ENCODE data around the gene SHPK.
A peak's percentile ranks its signal among the peaks of the same experiment; 100 is the strongest.
"Not testable (repeated sequence)": the region's sequence is repeated elsewhere in the genome, so short reads cannot be mapped to it uniquely, and the experiment has no call there.

Gene SHPK

GRCh38 chr17:3590768-3591167 is 45.3 kb downstream of the SHPK start:
- Mint-ChIP-seq H3K27ac (no peak overlapping the region), H3K36me3 (peaks cover 46% of the 10 kb centered on the region)

DNA sequence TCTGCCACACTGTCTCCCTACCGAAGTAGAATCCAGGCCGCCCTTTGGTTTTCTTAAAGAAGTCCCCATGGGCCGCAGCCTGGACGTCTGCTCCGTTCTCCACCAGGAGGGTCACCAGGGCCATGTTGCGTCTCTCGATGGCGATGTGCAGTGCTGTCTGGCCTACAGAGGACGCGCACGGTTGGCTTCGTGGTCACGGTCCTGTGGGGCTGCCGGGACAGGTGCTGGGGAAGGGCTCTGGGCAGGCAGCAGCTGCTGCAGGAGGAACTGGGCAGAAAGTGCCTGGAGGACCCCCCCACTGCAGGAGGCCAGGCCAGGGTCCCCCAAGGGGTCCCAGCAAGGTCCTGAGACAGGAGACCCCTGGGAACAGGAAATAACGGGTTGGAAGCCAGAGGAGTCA is 45.8 kb downstream of the SHPK start:
- Mint-ChIP-seq H3K27me3 (no peaks in the 10 kb centered on the region), H3K36me3 (peaks cover 51% of the 10 kb centered on the region), H3K4me1 (peaks cover 7% of the 10 kb centered on the region), H3K4me3 (no peak overlapping the region), H3K27ac (no peak overlapping the region), H3K9me3 (no peaks in the 10 kb centered on the region)
- ATAC-seq, result no peak

More at GRCh38 chr17:3590768-3591167, 45.3 kb downstream of the SHPK start:
- peaks cover 7% of the 10 kb centered on the region for H3K4me1 Mint-ChIP-seq
- no peak for ATAC-seq
- no peaks in the 10 kb centered on the region for H3K9me3 Mint-ChIP-seq
- H3K27me3 Mint-ChIP-seq, result no peaks in the 10 kb centered on the region
- no peak overlapping the region for H3K4me3 Mint-ChIP-seq

GRCh38 chr17:3589784-3590183 is 46.3 kb downstream of the SHPK start:
- no peak overlapping the region for H3K27ac Mint-ChIP-seq
- peaks cover 7% of the 10 kb centered on the region for H3K4me1 Mint-ChIP-seq
- peaks cover 51% of the 10 kb centered on the region for H3K36me3 Mint-ChIP-seq
- no peaks in the 10 kb centered on the region for H3K27me3 Mint-ChIP-seq
- ATAC-seq, result no peak
- H3K4me3 Mint-ChIP-seq, result no peak overlapping the region
- H3K9me3 Mint-ChIP-seq, result no peaks in the 10 kb centered on the region

GRCh38 chr17:3585826-3586225 is 50.2 kb downstream of the SHPK start:
- Mint-ChIP-seq H3K4me1 (peaks cover 7% of the 10 kb centered on the region), H3K27me3 (no peaks in the 10 kb centered on the region), H3K36me3 (peaks cover 53% of the 10 kb centered on the region), H3K4me3 (no peak overlapping the region), H3K9me3 (no peaks in the 10 kb centered on the region), H3K27ac (no peak overlapping the region)
- no peak for ATAC-seq

GRCh38 chr17:3583456-3583855 is 52.6 kb downstream of the SHPK start:
- no peaks in the 10 kb centered on the region for H3K9me3 Mint-ChIP-seq
- no peak overlapping the region for H3K27ac Mint-ChIP-seq
- H3K4me1 Mint-ChIP-seq, result no peaks in the 10 kb centered on the region
- no peak for ATAC-seq
- H3K36me3 Mint-ChIP-seq, result peaks cover 37% of the 10 kb centered on the region
- H3K27me3 Mint-ChIP-seq, result no peaks in the 10 kb centered on the region
- no peak overlapping the region for H3K4me3 Mint-ChIP-seq

DNA sequence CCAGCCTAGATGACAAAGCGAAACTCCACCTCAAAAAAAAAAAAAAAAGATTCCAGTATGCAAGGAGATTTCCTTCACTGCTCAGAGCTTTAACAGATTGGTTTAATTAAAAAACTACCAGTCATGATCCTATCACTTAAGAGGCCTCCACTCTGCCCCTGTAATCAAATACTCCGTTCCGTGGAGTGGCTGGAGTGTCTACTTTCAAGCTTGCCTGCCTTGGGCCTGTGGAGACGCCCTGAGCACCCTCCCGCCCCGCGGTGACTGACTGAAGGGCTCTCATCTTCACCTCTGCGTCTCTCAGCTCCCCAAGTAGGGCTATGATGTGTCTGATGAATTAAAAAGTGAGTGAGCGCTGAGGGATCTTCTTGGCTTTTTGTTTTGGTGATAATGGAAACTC is 53.1 kb downstream of the SHPK start:
- no peaks in the 10 kb centered on the region for H3K4me1 Mint-ChIP-seq
- no peaks in the 10 kb centered on the region for H3K9me3 Mint-ChIP-seq
- H3K4me3 Mint-ChIP-seq, result no peak overlapping the region
- ATAC-seq, result no peak
- no peaks in the 10 kb centered on the region for H3K27me3 Mint-ChIP-seq
- peaks cover 37% of the 10 kb centered on the region for H3K36me3 Mint-ChIP-seq
- no peak overlapping the region for H3K27ac Mint-ChIP-seq

DNA sequence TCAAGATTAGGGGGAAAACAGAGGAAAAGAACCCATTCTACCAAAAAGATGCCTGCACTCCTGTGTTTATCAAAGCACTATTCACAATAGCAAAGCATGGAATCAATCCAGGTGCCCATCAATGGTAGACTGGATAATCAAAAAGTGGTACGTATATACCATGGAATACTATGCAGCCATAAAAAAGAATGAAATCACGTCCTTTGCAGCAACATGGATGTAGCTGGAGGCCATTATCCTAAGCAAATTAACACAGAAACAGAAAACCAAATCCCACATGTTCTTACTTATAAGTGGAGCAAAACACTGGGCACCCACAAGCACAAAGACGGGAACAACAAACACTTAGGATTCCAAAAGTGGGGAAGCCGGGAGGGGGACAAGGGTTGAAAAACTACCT is 57.4 kb downstream of the SHPK start:
- not testable (repeated sequence) for ATAC-seq, H3K27ac Mint-ChIP-seq, H3K9me3 Mint-ChIP-seq, H3K4me1 Mint-ChIP-seq, H3K27me3 Mint-ChIP-seq, H3K4me3 Mint-ChIP-seq
- H3K36me3 Mint-ChIP-seq, result peaks cover 13% of the 10 kb centered on the region

GRCh38 chr17:3576970-3577369 is 59.1 kb downstream of the SHPK start:
- no peak for ATAC-seq
- Mint-ChIP-seq H3K4me1 (no peaks in the 10 kb centered on the region), H3K4me3 (no peak overlapping the region), H3K9me3 (no peaks in the 10 kb centered on the region), H3K27me3 (no peaks in the 10 kb centered on the region), H3K36me3 (peaks cover 13% of the 10 kb centered on the region), H3K27ac (no peak overlapping the region)

GRCh38 chr17:3575511-3575910 is 60.5 kb downstream of the SHPK start:
- Mint-ChIP-seq H3K4me3 (no peak overlapping the region), H3K27me3 (no peaks in the 10 kb centered on the region), H3K4me1 (no peaks in the 10 kb centered on the region), H3K36me3 (peaks cover 7% of the 10 kb centered on the region), H3K9me3 (no peaks in the 10 kb centered on the region), H3K27ac (no peak overlapping the region)
- ATAC-seq, result no peak

- no peaks in the 10 kb centered on the region for H3K27me3 Mint-ChIP-seq
- H3K27ac Mint-ChIP-seq, result no peak overlapping the region
- no peak for ATAC-seq
- H3K4me3 Mint-ChIP-seq, result no peak overlapping the region
- H3K4me1 Mint-ChIP-seq, result no peaks in the 10 kb centered on the region
- H3K9me3 Mint-ChIP-seq, result no peaks in the 10 kb centered on the region
- H3K36me3 Mint-ChIP-seq, result peaks cover 6% of the 10 kb centered on the region
Measured at GRCh38 chr17:3574231-3574630, 61.8 kb downstream of the SHPK start.

DNA sequence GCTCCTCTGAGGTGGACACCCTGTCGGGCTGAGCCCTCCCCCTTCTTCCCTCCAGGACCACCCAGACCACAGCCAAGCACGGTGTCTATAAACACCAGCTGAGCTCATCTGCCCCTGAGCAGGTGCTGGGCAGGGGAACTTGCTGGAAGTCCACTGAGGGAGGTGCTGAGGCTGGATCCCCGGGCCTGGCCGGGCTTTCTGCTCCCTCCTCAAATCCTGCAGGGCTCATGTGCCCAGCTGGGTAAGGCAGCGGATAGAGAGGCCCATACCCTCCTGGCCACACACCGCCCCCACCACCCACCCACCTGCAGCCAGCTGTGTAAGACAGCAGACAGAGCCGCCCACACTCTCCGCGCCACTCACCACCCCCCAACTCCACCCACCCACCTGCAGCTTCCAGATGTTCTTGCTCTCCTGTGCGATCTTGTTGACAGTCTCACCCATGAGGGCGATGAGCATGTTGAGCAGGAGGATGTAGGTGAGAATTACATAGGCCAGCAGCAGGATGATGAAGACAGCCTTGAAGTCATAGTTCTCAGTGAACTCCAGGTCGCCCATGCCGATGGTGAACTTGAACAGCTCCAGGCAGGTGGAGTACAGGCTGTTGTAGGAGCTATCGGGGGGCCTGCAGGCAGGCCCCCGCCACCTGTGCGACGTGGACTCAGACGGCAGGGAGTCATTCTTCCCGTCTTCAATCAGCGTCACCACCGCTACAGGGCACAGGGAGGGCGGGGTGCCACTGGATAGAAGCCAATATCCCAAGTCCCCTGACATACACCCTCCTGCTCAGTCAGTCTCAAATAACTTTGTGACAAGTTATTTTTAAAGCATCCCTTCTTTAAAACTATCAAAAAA is 62.6 kb downstream of the SHPK start:
- peak; percentile 31 for ATAC-seq
- no peak overlapping the region for H3K27ac Mint-ChIP-seq
- H3K4me1 Mint-ChIP-seq, result no peaks in the 10 kb centered on the region
- no peaks in the 10 kb centered on the region for H3K9me3 Mint-ChIP-seq
- H3K4me3 Mint-ChIP-seq, result no peak overlapping the region
- H3K36me3 Mint-ChIP-seq, result peaks cover 6% of the 10 kb centered on the region
- H3K27me3 Mint-ChIP-seq, result no peaks in the 10 kb centered on the region

DNA sequence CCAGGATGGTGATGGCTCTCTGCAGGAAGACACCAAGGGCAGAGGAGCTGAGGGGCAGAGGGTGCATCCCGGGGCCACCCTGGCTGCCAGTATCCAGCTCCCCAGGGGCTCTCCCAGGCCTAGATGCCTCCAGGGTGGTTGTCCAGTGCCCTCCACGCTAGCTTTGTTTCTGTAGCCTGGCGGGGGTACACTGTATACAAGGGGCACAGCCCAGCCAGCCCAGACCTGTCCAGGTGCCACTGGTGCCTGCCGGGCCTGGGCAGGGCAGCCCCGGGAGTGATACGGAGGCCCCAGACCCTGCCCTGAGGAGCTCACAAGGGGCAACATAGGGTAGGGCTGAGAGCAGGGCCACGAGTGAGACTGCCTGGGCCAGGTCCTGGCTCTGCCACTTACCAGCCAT is 63.8 kb downstream of the SHPK start:
- H3K4me3 Mint-ChIP-seq, result no peak overlapping the region
- no peaks in the 10 kb centered on the region for H3K9me3 Mint-ChIP-seq
- no peaks in the 10 kb centered on the region for H3K4me1 Mint-ChIP-seq
- no peaks in the 10 kb centered on the region for H3K27me3 Mint-ChIP-seq
- ATAC-seq, result no peak
- peaks cover 13% of the 10 kb centered on the region for H3K36me3 Mint-ChIP-seq
- H3K27ac Mint-ChIP-seq, result no peak overlapping the region

GRCh38 chr17:3571043-3571900 is 64.8 kb downstream of the SHPK start:
- Mint-ChIP-seq H3K4me3 (no peak overlapping the region), H3K4me1 (no peaks in the 10 kb centered on the region), H3K27ac (no peak overlapping the region), H3K36me3 (peaks cover 15% of the 10 kb centered on the region), H3K27me3 (no peaks in the 10 kb centered on the region), H3K9me3 (no peaks in the 10 kb centered on the region)
- ATAC-seq, result peak; percentile 67

- Mint-ChIP-seq H3K27ac (no peak overlapping the region), H3K27me3 (no peaks in the 10 kb centered on the region), H3K4me1 (no peaks in the 10 kb centered on the region)
Measured at GRCh38 chr17:3569534-3570137, 66.4 kb downstream of the SHPK start.

DNA sequence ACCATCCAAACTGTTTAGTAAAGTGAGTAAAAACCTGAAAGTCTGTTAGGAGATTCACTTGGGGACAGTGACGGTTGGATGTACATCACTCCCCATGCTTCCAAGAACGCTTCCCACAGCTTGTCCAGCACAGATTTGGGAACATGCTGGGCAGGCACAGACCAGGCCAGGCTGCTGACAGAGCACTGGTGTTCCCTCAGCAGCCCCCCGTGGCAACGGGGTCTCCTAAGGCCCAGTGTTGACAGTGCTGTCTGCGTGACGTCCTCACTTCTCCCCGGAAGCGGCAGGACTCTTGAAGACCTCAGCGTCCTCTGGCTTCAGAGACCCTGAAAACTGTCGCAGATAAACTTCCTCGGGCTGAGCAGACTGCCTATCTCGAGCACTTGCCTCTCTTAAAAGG is 69.5 kb downstream of the SHPK start:
- Mint-ChIP-seq H3K36me3 (peaks cover 21% of the 10 kb centered on the region), H3K27me3 (no peaks in the 10 kb centered on the region), H3K27ac (no peak overlapping the region), H3K9me3 (no peaks in the 10 kb centered on the region), H3K4me3 (no peak overlapping the region), H3K4me1 (peaks cover 20% of the 10 kb centered on the region)
- ATAC-seq, result no peak

More at GRCh38 chr17:3569534-3570137, 66.4 kb downstream of the SHPK start:
- H3K4me3 Mint-ChIP-seq, result no peak overlapping the region
- no peak for ATAC-seq
- no peaks in the 10 kb centered on the region for H3K9me3 Mint-ChIP-seq
- peaks cover 21% of the 10 kb centered on the region for H3K36me3 Mint-ChIP-seq

Data from stimulated activated memory B cell treated with anti-CD40 and anti-IgM and Interleukin-4, amounts not matched to agents 10 μg/mL and 1 μg/mL and 100 μg/mL, for 72 hours (primary cell).